SK-N-SH treated with all-trans-retinoic acid at 6 μM for 48 hours (cell line): ENCODE data around the gene DDX1.

Experiments
- ARNTL ChIP-seq: fragments of 450-650 bp; formaldehyde crosslinking; IDR thresholded peaks from 2 replicates; pipeline ENCODE4 v1.5.0; 2020; ENCODE audit warnings: low read depth, mild to moderate bottlenecking, moderate library complexity, borderline replicate concordance
- BACH2 ChIP-seq: fragments of 250-450 bp; sonication (Bioruptor Pico); IDR thresholded peaks from 2 replicates; pipeline ENCODE4 v1.9.0; 2021; ENCODE audit warnings: mild to moderate bottlenecking, borderline replicate concordance
- ESRRG ChIP-seq: fragments of 250-450 bp; sonication (Bioruptor Pico); IDR thresholded peaks from 2 replicates; pipeline ENCODE4 v1.6.1; 2021; ENCODE audit warnings: mild to moderate bottlenecking
- ISL1 ChIP-seq: fragments of 250-450 bp; sonication (Bioruptor Pico); IDR thresholded peaks from 2 replicates; pipeline ENCODE4 v2.1.2; 2022; ENCODE audit warnings: mild to moderate bottlenecking, moderate library complexity
- PATZ1 ChIP-seq: fragments of 250-450 bp; sonication (Bioruptor Pico); IDR thresholded peaks from 2 replicates; pipeline ENCODE4 v1.8.0; 2020; ENCODE audit warnings: mild to moderate bottlenecking, moderate library complexity, borderline replicate concordance
- POU6F1 ChIP-seq: fragments of 250-450 bp; sonication (Bioruptor Pico); IDR thresholded peaks from 2 replicates; pipeline ENCODE4 v1.8.0; 2021; ENCODE audit warnings: low read depth, mild to moderate bottlenecking, moderate library complexity, borderline replicate concordance
- RARB ChIP-seq: fragments of 250-450 bp; sonication (Bioruptor Pico); IDR thresholded peaks from 2 replicates; pipeline ENCODE4 v1.8.0; 2021; ENCODE audit warnings: mild to moderate bottlenecking, moderate library complexity
- ZFP3 ChIP-seq: fragments of 250-450 bp; sonication (Bioruptor Pico); IDR thresholded peaks from 2 replicates; pipeline ENCODE4 v1.5.0; 2020; ENCODE audit warnings: mild to moderate bottlenecking, moderate library complexity
- ZFP30 ChIP-seq: fragments of 450-650 bp; formaldehyde crosslinking; IDR thresholded peaks from 2 replicates; pipeline ENCODE4 v1.5.0; 2022; ENCODE audit warnings: mild to moderate bottlenecking, moderate library complexity
- ZNF70 ChIP-seq: fragments of 450-650 bp; formaldehyde crosslinking; IDR thresholded peaks from 2 replicates; pipeline ENCODE4 v1.5.0; 2020; ENCODE audit warnings: mild to moderate bottlenecking, moderate library complexity

- TF ChIP-seq PATZ1 (no peak), ZFP30 (no peak), BACH2 (CRISPR knock-in tag) (no peak), ZNF70 (CRISPR knock-in tag) (no peak), ESRRG (CRISPR knock-in tag) (no peak), ZFP3 (CRISPR knock-in tag) (no peak), ISL1 (no peak), ARNTL (CRISPR knock-in tag) (no peak), RARB (no peak), POU6F1 (CRISPR knock-in tag) (no peak)
Measured at GRCh38 chr2:15623898-15624541, 32.4 kb downstream of the DDX1 start.
